GM23338 (cell line): ENCODE results near the gene USH2A. TPM values are rescaled to one million over a fixed set of nuclear protein-coding genes. Genes with fewer than 3 reads are reported as not detected.

Source experiments
- ATAC-seq: fragments of 200-7000 bp; cut with Tn5 transposase; 3 replicates; pipeline ENCODE4 v1.9.1; 2020
- DNase-seq: peaks from one replicate; pipeline ENCODE4 v3.0.0-alpha.2; 2015; ENCODE audit warnings: low spot score
- H2AFZ ChIP-seq: fragments of 200-600 bp; sonication (generic); 2 replicates; pipeline ENCODE4 v1.8.0; 2016; ENCODE audit warnings: antibody characterized with exemption, mild to moderate bottlenecking, moderate library complexity
- H3F3A ChIP-seq: fragments of 200-600 bp; sonication (generic); replicated peaks from 2 replicates; pipeline ENCODE4 v1.8.0; 2017; ENCODE audit warnings: antibody characterized with exemption, mixed run types, low read depth
- H3K27ac ChIP-seq: fragments of 200-600 bp; sonication (generic); 2 replicates; pipeline ENCODE4 v1.6.1; 2016; ENCODE audit warnings: low read depth
- H3K27me3 ChIP-seq: fragments of 200-600 bp; sonication (generic); 2 replicates; pipeline ENCODE4 v1.8.0; 2016; ENCODE audit warnings: mild to moderate bottlenecking, mixed run types, moderate library complexity; ENCODE audit not compliant: insufficient read depth
- H3K36me3 ChIP-seq: fragments of 200-600 bp; sonication (generic); 2 replicates; pipeline ENCODE4 v1.8.0; 2016; ENCODE audit warnings: mild to moderate bottlenecking; ENCODE audit not compliant: insufficient read depth
- H3K4me1 ChIP-seq: fragments of 200-600 bp; sonication (generic); 2 replicates; pipeline ENCODE4 v1.8.0; 2016; ENCODE audit warnings: mild to moderate bottlenecking, moderate library complexity; ENCODE audit not compliant: insufficient read depth
- H3K4me2 ChIP-seq: fragments of 200-600 bp; sonication (generic); 2 replicates; pipeline ENCODE4 v1.7.1; 2017; ENCODE audit warnings: mixed run types
- H3K4me3 ChIP-seq: fragments of 200-600 bp; sonication (generic); 2 replicates; pipeline ENCODE4 v1.6.1; 2016; ENCODE audit warnings: mixed run types
- H3K79me2 ChIP-seq: fragments of 200-600 bp; sonication (generic); replicated peaks from 2 replicates; pipeline ENCODE4 v1.8.0; 2017; ENCODE audit warnings: mild to moderate bottlenecking; ENCODE audit not compliant: insufficient read depth
- H3K9me2 ChIP-seq: fragments of 200-600 bp; sonication (generic); 2 replicates; pipeline ENCODE4 v1.8.0; 2017; ENCODE audit not compliant: insufficient read depth
- H4K20me1 ChIP-seq: fragments of 200-600 bp; sonication (generic); replicated peaks from 2 replicates; pipeline ENCODE4 v1.8.0; 2017; ENCODE audit warnings: mild to moderate bottlenecking; ENCODE audit not compliant: insufficient read depth
- H3K27ac Mint-ChIP-seq: 2 replicates; pipeline ENCODE4 v1.8.0; 2020; ENCODE audit warnings: inconsistent platforms, mild to moderate bottlenecking, moderate library complexity, mixed read lengths
- H3K27me3 Mint-ChIP-seq: 3 replicates; pipeline ENCODE4 v1.8.0; 2022; ENCODE audit warnings: low read depth, mild to moderate bottlenecking, moderate library complexity, mixed read lengths, inconsistent platforms; ENCODE audit not compliant: insufficient read depth, poor library complexity
- H3K36me3 Mint-ChIP-seq: 3 replicates; pipeline ENCODE4 v1.8.0; 2021; ENCODE audit warnings: low read depth, mild to moderate bottlenecking, inconsistent platforms, moderate library complexity, mixed read lengths
- H3K4me1 Mint-ChIP-seq: 3 replicates; pipeline ENCODE4 v1.8.0; 2020; ENCODE audit warnings: mild to moderate bottlenecking, inconsistent platforms, mixed read lengths
- H3K4me3 Mint-ChIP-seq: 3 replicates; pipeline ENCODE4 v1.8.0; 2021; ENCODE audit warnings: moderate library complexity, mild to moderate bottlenecking, inconsistent platforms, mixed read lengths
- H3K9me3 Mint-ChIP-seq: 3 replicates; pipeline ENCODE4 v1.8.0; 2020; ENCODE audit warnings: moderate library complexity, mild to moderate bottlenecking, inconsistent platforms, mixed read lengths
- CREB1 ChIP-seq: fragments of 250-450 bp; sonication (Bioruptor Pico); IDR thresholded peaks from 2 replicates; pipeline ENCODE4 v1.5.0; 2020; ENCODE audit warnings: low read depth, mild to moderate bottlenecking, moderate library complexity
- EZH2 ChIP-seq: fragments of 200-600 bp; sonication (generic); IDR thresholded peaks from one replicate; pipeline ENCODE4 v1.8.0; 2017; ENCODE audit warnings: antibody characterized with exemption, mild to moderate bottlenecking, low read depth; ENCODE audit not compliant: unreplicated experiment
- EZH2phosphoT487 ChIP-seq: fragments of 200-600 bp; sonication (generic); IDR thresholded peaks from one replicate; pipeline ENCODE4 v1.8.1; 2018; ENCODE audit warnings: antibody characterized with exemption; ENCODE audit not compliant: unreplicated experiment
- JUNB ChIP-seq: IDR thresholded peaks from one replicate; pipeline ENCODE4 v1.6.1; 2016; ENCODE audit warnings: antibody characterized with exemption; ENCODE audit not compliant: unreplicated experiment
- NANOG ChIP-seq: IDR thresholded peaks from 2 replicates; pipeline ENCODE4 v1.6.1; 2016; ENCODE audit warnings: antibody characterized with exemption, borderline replicate concordance
- POLR2AphosphoS5 ChIP-seq: IDR thresholded peaks from 2 replicates; pipeline ENCODE4 v1.6.1; 2016; ENCODE audit warnings: antibody characterized with exemption, low read depth
- STAT1 ChIP-seq: IDR thresholded peaks from one replicate; pipeline ENCODE4 v1.6.1; 2016; ENCODE audit warnings: antibody characterized with exemption; ENCODE audit not compliant: unreplicated experiment
- ZNF114 ChIP-seq: fragments of 250-450 bp; sonication (Bioruptor Pico); IDR thresholded peaks from 2 replicates; pipeline ENCODE4 v1.5.0; 2020; ENCODE audit warnings: mild to moderate bottlenecking, moderate library complexity
- ZNF331 ChIP-seq: fragments of 250-450 bp; sonication (Bioruptor Pico); IDR thresholded peaks from 2 replicates; pipeline ENCODE4 v1.5.0; 2020; ENCODE audit warnings: low read depth, mild to moderate bottlenecking, moderate library complexity
- ZNF462 ChIP-seq: fragments of 250-450 bp; sonication (Bioruptor Pico); IDR thresholded peaks from 2 replicates; pipeline ENCODE4 v1.5.0; 2020; ENCODE audit warnings: mild to moderate bottlenecking, moderate library complexity
- polyA plus RNA-seq: library from polyadenylated mRNA; unstranded; fragments of >200 nt; fragmentation: Nextera tagmentation; extraction: Ambion mirVana; gene quantifications from 2 replicates; pipeline ENCODE4 v1.2.1, GENCODE V29; 2016
- total RNA-seq: library from RNA; depleted of rRNA; stranded (reverse); fragments of >200 nt; shearing (Covaris generic); gene quantifications from 2 replicates; pipeline ENCODE4 v1.2.3, GENCODE V29; 2014
- TF ChIP-seq, protein P1 (sequence below), 2 experiments: fragments of 200-600 bp in 1 of 2; sonication (generic) in 1 of 2; conservative IDR thresholded peaks; 2 replicates each; pipeline versions ENCODE4 v1.5.1 to v1.6.1; 2016 to 2017; ENCODE audit warnings: antibody characterized with exemption in 2 of 2, low read depth in 2 of 2, mild to moderate bottlenecking in 2 of 2, moderate library complexity in 1 of 2
- TF ChIP-seq, protein P2 (sequence below): IDR thresholded peaks from one replicate; pipeline ENCODE4 v1.6.1; 2018; ENCODE audit warnings: antibody characterized with exemption; ENCODE audit not compliant: unreplicated experiment
- TF ChIP-seq, protein P3 (sequence below): IDR thresholded peaks from 2 replicates; pipeline ENCODE4 v1.6.1; 2016; ENCODE audit warnings: antibody characterized with exemption

Gene USH2A
- total and polyA plus RNA-seq, 2 experiments from 2014 or later, result 0.03 TPM

- H3K27me3 Mint-ChIP-seq, result no peaks in the 10 kb centered on the region
- no peaks in the 10 kb centered on the region for H3K36me3 Mint-ChIP-seq
- no peak overlapping the region for H3K27ac Mint-ChIP-seq
- Histone ChIP-seq H3K4me1 (no peaks in the 10 kb centered on the region), H4K20me1 (no peaks in the 10 kb centered on the region), H2AFZ (no peak overlapping the region), H3K79me2 (no peaks in the 10 kb centered on the region), H3K36me3 (no peaks in the 10 kb centered on the region), H3K4me3 (no peak overlapping the region), H3K9me2 (no peaks in the 10 kb centered on the region), H3K4me2 (no peak overlapping the region), H3K27me3 (no peaks in the 10 kb centered on the region), H3K27ac (no peak overlapping the region), H3F3A (no peaks in the 10 kb centered on the region)
- DNase-seq (no peak), ATAC-seq (no peak)
- TF ChIP-seq, protein P1, sequence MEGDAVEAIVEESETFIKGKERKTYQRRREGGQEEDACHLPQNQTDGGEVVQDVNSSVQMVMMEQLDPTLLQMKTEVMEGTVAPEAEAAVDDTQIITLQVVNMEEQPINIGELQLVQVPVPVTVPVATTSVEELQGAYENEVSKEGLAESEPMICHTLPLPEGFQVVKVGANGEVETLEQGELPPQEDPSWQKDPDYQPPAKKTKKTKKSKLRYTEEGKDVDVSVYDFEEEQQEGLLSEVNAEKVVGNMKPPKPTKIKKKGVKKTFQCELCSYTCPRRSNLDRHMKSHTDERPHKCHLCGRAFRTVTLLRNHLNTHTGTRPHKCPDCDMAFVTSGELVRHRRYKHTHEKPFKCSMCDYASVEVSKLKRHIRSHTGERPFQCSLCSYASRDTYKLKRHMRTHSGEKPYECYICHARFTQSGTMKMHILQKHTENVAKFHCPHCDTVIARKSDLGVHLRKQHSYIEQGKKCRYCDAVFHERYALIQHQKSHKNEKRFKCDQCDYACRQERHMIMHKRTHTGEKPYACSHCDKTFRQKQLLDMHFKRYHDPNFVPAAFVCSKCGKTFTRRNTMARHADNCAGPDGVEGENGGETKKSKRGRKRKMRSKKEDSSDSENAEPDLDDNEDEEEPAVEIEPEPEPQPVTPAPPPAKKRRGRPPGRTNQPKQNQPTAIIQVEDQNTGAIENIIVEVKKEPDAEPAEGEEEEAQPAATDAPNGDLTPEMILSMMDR (conservative IDR thresholded peaks at IDR 0.05; ENCODE audit: low read depth in 2 of 2), result no peak
- TF ChIP-seq STAT1 (no peak), POLR2AphosphoS5 (no peak), NANOG (no peak), ZNF331 (CRISPR knock-in tag) (no peak), JUNB (no peak), ZNF114 (no peak), EZH2phosphoT487 (no peak), ZNF462 (CRISPR knock-in tag) (no peak), CREB1 (CRISPR knock-in tag) (no peak), EZH2 (no peak)
- TF ChIP-seq, protein P2, sequence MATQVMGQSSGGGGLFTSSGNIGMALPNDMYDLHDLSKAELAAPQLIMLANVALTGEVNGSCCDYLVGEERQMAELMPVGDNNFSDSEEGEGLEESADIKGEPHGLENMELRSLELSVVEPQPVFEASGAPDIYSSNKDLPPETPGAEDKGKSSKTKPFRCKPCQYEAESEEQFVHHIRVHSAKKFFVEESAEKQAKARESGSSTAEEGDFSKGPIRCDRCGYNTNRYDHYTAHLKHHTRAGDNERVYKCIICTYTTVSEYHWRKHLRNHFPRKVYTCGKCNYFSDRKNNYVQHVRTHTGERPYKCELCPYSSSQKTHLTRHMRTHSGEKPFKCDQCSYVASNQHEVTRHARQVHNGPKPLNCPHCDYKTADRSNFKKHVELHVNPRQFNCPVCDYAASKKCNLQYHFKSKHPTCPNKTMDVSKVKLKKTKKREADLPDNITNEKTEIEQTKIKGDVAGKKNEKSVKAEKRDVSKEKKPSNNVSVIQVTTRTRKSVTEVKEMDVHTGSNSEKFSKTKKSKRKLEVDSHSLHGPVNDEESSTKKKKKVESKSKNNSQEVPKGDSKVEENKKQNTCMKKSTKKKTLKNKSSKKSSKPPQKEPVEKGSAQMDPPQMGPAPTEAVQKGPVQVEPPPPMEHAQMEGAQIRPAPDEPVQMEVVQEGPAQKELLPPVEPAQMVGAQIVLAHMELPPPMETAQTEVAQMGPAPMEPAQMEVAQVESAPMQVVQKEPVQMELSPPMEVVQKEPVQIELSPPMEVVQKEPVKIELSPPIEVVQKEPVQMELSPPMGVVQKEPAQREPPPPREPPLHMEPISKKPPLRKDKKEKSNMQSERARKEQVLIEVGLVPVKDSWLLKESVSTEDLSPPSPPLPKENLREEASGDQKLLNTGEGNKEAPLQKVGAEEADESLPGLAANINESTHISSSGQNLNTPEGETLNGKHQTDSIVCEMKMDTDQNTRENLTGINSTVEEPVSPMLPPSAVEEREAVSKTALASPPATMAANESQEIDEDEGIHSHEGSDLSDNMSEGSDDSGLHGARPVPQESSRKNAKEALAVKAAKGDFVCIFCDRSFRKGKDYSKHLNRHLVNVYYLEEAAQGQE, result no peak
- TF ChIP-seq, protein P3, sequence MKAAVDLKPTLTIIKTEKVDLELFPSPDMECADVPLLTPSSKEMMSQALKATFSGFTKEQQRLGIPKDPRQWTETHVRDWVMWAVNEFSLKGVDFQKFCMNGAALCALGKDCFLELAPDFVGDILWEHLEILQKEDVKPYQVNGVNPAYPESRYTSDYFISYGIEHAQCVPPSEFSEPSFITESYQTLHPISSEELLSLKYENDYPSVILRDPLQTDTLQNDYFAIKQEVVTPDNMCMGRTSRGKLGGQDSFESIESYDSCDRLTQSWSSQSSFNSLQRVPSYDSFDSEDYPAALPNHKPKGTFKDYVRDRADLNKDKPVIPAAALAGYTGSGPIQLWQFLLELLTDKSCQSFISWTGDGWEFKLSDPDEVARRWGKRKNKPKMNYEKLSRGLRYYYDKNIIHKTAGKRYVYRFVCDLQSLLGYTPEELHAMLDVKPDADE, result no peak
- H3K9me3 Mint-ChIP-seq, result no peaks in the 10 kb centered on the region
- no peak overlapping the region for H3K4me3 Mint-ChIP-seq
- H3K4me1 Mint-ChIP-seq, result peaks cover 5% of the 10 kb centered on the region
These were observed 228.5 kb downstream of the USH2A start for GRCh38 chr1:216194721-216195120.
